Measurements from ENCODE around the gene TFF2. TPM values are rescaled to one million over a fixed set of nuclear protein-coding genes. Genes with fewer than 3 reads are reported as not detected.

The TFF2 gene
- total RNA-seq, 1 donor from 2014 or later = not detected

DNA sequence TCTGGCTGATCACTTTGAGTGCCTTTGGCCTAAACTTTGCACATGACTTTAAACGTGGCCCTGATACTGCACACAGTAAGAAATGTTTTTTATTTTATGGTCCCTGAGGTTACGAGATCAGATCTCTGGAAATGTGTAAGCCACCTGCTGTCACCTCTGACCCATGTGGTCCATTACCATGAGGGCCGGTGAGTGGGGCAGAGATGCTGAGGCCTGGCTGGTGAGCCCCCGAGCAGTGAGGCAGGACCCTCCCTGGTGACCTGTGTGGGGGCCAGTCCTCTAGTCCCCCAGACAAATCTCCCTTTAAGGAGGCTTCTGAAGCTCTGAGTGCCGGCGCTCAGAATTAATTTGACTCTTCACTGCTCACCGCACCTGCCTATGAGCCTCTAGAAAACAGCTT is 48.0 kb downstream of the TFF2 start:
- Histone ChIP-seq H3K9me3 (replicated peaks) (no peaks in the 10 kb centered on the region), H3K27ac (replicated peaks) (peak overlapping the region; percentile 80), H3K4me3 (no peak overlapping the region), H3K36me3 (no peaks in the 10 kb centered on the region), H3K27me3 (ENCODE audit: low read depth) (peaks cover 20% of the 10 kb centered on the region), H3K4me1 (peaks cover 38% of the 10 kb centered on the region)
- TF ChIP-seq, protein P1, sequence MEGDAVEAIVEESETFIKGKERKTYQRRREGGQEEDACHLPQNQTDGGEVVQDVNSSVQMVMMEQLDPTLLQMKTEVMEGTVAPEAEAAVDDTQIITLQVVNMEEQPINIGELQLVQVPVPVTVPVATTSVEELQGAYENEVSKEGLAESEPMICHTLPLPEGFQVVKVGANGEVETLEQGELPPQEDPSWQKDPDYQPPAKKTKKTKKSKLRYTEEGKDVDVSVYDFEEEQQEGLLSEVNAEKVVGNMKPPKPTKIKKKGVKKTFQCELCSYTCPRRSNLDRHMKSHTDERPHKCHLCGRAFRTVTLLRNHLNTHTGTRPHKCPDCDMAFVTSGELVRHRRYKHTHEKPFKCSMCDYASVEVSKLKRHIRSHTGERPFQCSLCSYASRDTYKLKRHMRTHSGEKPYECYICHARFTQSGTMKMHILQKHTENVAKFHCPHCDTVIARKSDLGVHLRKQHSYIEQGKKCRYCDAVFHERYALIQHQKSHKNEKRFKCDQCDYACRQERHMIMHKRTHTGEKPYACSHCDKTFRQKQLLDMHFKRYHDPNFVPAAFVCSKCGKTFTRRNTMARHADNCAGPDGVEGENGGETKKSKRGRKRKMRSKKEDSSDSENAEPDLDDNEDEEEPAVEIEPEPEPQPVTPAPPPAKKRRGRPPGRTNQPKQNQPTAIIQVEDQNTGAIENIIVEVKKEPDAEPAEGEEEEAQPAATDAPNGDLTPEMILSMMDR (IDR thresholded peaks at IDR 0.05; ENCODE audit: borderline replicate concordance) = no peak
- intact Hi-C loops (cut with micrococcal nuclease) = no loop called here
- DNase-seq = no peak

DNA sequence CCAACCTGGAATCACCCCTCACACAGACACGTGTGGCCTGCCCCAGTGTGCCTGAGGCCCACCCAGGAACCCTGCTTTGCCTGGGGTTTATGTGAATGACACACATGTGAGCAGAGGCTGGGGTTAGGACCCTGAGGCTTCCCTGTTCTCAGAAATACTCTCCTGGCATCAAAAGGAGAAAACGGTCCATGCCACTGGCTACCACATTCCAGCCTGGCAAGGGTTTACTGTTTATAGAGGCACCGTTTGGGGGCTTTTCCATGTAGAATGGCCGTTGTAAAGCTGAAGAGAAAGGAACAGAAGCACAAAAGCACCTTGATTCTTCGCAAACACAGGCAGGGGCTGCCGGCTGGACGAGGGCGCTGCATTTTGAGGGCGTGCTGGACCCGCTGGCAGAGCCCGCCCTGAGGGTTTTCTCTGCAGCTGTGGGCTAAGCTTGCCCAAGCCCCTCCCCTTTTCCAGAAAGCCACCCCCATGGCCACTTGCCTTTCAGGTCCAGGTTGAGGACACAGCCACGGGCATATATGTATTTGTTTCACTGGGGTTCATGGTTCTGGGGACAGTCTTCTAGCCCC is 48.6 kb downstream of the TFF2 start:
- DNase-seq = no peak
- peak overlapping the region; percentile 80 for H3K27ac ChIP-seq (replicated peaks)
- peaks cover 6% of the 10 kb centered on the region for H3K36me3 ChIP-seq
- TF ChIP-seq, protein P1 (IDR thresholded peaks at IDR 0.05; ENCODE audit: borderline replicate concordance) = no peak
- H3K4me1 ChIP-seq = peaks cover 38% of the 10 kb centered on the region
- H3K4me3 ChIP-seq = no peak overlapping the region
- no peaks in the 10 kb centered on the region for H3K9me3 ChIP-seq (replicated peaks)
- intact Hi-C loops (cut with micrococcal nuclease) = no loop called here
- peaks cover 14% of the 10 kb centered on the region for H3K27me3 ChIP-seq (ENCODE audit: low read depth)

DNA sequence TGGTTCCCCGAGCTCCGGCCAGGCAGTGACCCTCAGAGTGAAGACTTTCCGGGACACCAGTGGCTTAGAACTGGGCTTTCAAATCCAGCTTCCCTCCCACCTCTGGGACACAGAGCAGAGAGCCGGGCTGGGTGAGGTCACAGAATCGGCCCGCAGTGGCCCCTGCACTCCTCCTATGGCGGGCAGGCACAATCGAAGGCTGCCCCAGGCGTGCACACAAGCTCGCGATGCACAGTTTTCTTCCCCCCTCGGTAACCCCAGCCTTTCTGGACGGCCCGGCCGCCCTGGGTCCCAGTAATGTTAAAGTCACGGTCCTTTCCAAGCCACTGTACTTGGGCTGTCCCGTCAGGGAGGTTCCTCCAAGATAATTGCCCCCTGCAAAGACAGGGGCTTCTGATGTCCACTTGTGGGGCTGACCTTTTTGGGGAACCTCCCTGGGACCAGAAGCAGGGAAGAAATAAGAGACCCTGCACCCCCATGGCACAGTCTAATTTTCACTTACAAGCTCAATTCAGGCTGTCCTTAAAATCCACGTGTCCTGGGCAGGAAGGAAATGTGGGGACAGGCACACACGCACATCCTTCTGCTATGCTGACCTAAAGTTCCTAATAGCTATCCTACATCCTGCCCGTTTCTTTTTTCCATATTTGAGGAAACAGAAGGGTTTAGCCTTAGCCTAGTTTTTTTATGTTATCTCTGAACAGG is 49.3 kb downstream of the TFF2 start:
- H3K4me1 ChIP-seq = peaks cover 38% of the 10 kb centered on the region
- H3K27me3 ChIP-seq (ENCODE audit: low read depth) = peaks cover 8% of the 10 kb centered on the region
- H3K36me3 ChIP-seq = peaks cover 9% of the 10 kb centered on the region
- no peaks in the 10 kb centered on the region for H3K9me3 ChIP-seq (replicated peaks)
- intact Hi-C loops (cut with micrococcal nuclease) = no loop called here
- H3K27ac ChIP-seq (replicated peaks) = peak overlapping the region; percentile 80
- no peak overlapping the region for H3K4me3 ChIP-seq
- TF ChIP-seq, protein P1 (IDR thresholded peaks at IDR 0.05; ENCODE audit: borderline replicate concordance) = no peak
- no peak for DNase-seq

DNA sequence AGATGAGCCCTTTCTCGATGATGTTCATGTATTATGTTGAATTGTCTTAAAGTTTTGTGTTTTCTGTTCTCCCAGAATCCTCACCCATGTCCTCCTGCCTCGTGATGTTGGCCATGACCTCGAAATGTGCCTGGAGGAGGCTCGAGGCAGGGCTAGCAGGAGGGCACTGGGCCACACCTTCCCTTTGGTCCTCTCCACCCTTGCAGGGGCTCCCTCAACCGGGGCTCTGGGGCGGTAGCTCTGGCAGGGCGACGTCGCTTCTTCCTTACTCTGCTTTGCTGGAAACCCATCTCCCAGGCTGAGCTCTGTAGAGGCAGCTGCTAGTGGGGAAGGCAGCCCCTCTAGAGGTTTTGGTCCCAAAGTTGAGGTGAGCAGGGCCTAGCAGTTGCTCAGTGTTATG is 49.8 kb downstream of the TFF2 start:
- H3K4me3 ChIP-seq = no peak overlapping the region
- intact Hi-C loops (cut with micrococcal nuclease) = no loop called here
- DNase-seq = no peak
- peaks cover 3% of the 10 kb centered on the region for H3K27me3 ChIP-seq (ENCODE audit: low read depth)
- H3K4me1 ChIP-seq = peaks cover 38% of the 10 kb centered on the region
- TF ChIP-seq, protein P1 (IDR thresholded peaks at IDR 0.05; ENCODE audit: borderline replicate concordance) = no peak
- H3K36me3 ChIP-seq = peaks cover 14% of the 10 kb centered on the region
- no peaks in the 10 kb centered on the region for H3K9me3 ChIP-seq (replicated peaks)
- peak overlapping the region; percentile 80 for H3K27ac ChIP-seq (replicated peaks)

DNA sequence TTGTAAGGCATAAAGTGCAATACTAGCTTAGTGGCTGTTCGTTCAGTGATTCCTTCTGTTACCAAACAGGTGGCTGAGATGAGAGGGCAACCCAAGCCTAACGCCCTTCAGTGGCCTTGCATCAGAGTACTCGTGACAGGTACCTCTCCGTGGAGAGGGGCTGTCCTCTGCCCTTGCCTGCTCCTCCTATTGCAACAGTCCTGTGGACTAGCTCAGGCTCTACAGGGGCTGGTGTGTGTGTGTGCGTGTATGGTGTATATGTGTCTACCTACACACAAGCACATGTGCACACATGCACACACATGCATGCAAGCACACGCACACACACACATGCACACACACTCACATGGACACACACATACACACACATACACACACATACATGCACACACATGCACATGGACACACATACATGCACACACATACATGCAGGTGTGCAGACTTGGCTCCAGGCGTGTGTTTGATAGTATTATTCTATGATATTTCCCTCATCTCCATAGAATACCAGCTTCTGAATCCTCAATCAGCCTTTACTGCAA is 50.7 kb downstream of the TFF2 start:
- intact Hi-C loops (cut with micrococcal nuclease) = no loop called here
- TF ChIP-seq, protein P1 (IDR thresholded peaks at IDR 0.05; ENCODE audit: borderline replicate concordance) = no peak

More for the DNA sequence above, 50.7 kb downstream of the TFF2 start:
- H3K27me3 ChIP-seq (ENCODE audit: low read depth) = no peaks in the 10 kb centered on the region
- no peak for DNase-seq
- H3K36me3 ChIP-seq = peaks cover 16% of the 10 kb centered on the region
- no peak overlapping the region for H3K4me3 ChIP-seq
- H3K9me3 ChIP-seq (replicated peaks) = no peaks in the 10 kb centered on the region
- H3K27ac ChIP-seq (replicated peaks) = peak overlapping the region; percentile 62
- peaks cover 38% of the 10 kb centered on the region for H3K4me1 ChIP-seq

All from left ventricle myocardium inferior (tissue), 1 donor.